ENCODE measurements around the gene PLCE1. TPM values are rescaled to one million over a fixed set of nuclear protein-coding genes. Genes with fewer than 3 reads are reported as not detected.

The PLCE1 gene
- total and polyA plus RNA-seq, 2 donors (not counting 3 experiments of a cell fraction or from before 2014, with no cell fraction given), result 0.01 to 0.04 TPM

DNA sequence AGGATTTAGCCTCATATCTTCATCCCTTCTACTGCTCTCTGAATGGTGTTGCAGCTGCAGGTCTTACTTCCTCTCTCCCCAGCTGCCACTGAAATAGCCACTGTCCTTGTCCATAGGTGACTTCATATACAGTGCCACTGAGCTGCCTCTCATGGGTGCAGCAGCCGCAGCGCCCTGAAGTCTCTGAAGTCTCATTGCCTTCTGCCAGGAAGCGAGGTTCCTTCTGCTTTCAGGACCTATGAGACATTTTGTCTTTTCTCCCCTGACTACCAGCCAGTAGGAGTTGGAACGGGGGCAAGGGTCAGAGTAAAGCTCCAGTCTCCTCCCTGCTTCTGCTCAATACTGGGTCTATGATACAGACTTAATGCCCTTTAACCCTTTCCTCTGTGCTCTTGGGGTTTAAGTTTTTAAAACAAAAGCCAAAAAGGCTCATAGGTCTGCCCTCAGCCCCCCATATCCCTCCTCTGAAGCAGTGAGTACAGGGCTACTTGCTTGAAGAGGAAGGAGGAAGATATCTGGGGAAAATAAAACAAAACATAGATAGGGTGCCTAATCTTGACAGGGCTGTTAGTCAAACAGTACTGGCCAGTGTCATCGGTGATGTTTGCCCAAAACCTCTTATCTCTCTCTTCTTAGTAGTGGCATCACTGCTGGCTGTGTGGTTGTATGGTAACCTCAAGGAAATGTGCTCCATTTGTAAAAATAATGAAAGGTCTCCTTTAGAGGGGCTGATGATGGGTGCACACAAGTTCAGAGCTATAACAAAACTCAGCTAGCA is 7.1 kb downstream of the PLCE1 start:
- H3K9me3 ChIP-seq (replicated peaks; ENCODE audit: control insufficient read depth, insufficient read depth, low read length), result no peaks in the 10 kb centered on the region
- H2AFZ ChIP-seq (ENCODE audit: low read depth, low read length), result no peak overlapping the region
- no peaks in the 10 kb centered on the region for H4K20me1 ChIP-seq (replicated peaks; ENCODE audit: control insufficient read depth, extremely low read depth, insufficient read depth, low read length)
- H3K9me1 ChIP-seq (replicated peaks; ENCODE audit: control insufficient read depth, extremely low read depth, insufficient read depth, low read length), result no peaks in the 10 kb centered on the region
- dilution Hi-C loops (cut with MboI; ENCODE audit: extremely low pct_ligation_motif_present, low sequenced_read_pairs), result no loop called here
- H3K4me2 ChIP-seq (ENCODE audit: insufficient read depth, low read length), result no peak overlapping the region
- H3K9ac ChIP-seq (replicated peaks; ENCODE audit: extremely low read depth, insufficient read depth, low read length), result no peak overlapping the region
- no peaks in the 10 kb centered on the region for H3K36me3 ChIP-seq (ENCODE audit: control insufficient read depth in 2 of 2, extremely low read depth in 1 of 2, insufficient read depth in 2 of 2, low read length in 2 of 2)
- no peaks in the 10 kb centered on the region for H3K79me2 ChIP-seq (ENCODE audit: control insufficient read depth, insufficient read depth, low read length)
- CTCF ChIA-PET, result no interaction called here
- peaks cover 3 to 8% of the 10 kb centered on the region in 2 experiments for H3K27me3 ChIP-seq (ENCODE audit: control insufficient read depth in 2 of 2, insufficient read depth in 2 of 2, low read length in 2 of 2)
- no TSS peak for BruUV-seq (replicated peaks)
- POLR2A ChIA-PET, result no interaction called here
- no peak overlapping the region for H3K4me3 ChIP-seq (replicated peaks in 1 of 3; ENCODE audit: insufficient read depth in 1 of 3, low read depth in 1 of 3, low read length in 3 of 3)
- intact Hi-C loops (cut with micrococcal nuclease), result no loop called here
- DNase-seq (ENCODE audit: low read depth, low spot score), result no peak
- TF ChIP-seq POLR2AphosphoS5 (IDR thresholded peaks at IDR 0.05; ENCODE audit: insufficient read depth, low read depth, low read length) (no peak), MAX (IDR thresholded peaks at IDR 0.05; ENCODE audit: insufficient read depth, insufficient read length) (no peak), FOS (IDR thresholded peaks at IDR 0.05; ENCODE audit: borderline replicate concordance, insufficient read depth, low read length) (no peak), EZH2 (IDR thresholded peaks at IDR 0.05; ENCODE audit: borderline replicate concordance, low read depth, low read length, severe bottlenecking) (no peak), POLR2A (IDR thresholded peaks at IDR 0.05; ENCODE audit: low read depth, low read length) (no peak), GATA2 (IDR thresholded peaks at IDR 0.05; ENCODE audit: insufficient read depth, insufficient read length, low read depth, low read length) (no peak), JUN (IDR thresholded peaks at IDR 0.05; ENCODE audit: borderline replicate concordance, insufficient read depth, insufficient read length, low read depth) (no peak), CTCF (IDR thresholded peaks at IDR 0.05; ENCODE audit: extremely low read depth in 1 of 2, insufficient read depth in 1 of 2, low read depth in 1 of 2, low read length in 2 of 2) (no peak), MYC (IDR thresholded peaks at IDR 0.05; ENCODE audit: low read depth, low read length) (no peak)
- H3K27ac ChIP-seq (ENCODE audit: insufficient read depth, low read depth, low read length), result no peak overlapping the region
- H3K4me1 ChIP-seq (ENCODE audit: control insufficient read depth, extremely low read depth, insufficient read depth, low read length), result no peaks in the 10 kb centered on the region
- FAIRE-seq, result no peak

Data from endothelial cell of umbilical vein (primary cell).